ENCODE results near the gene TCF4. TPM values are rescaled to one million over a fixed set of nuclear protein-coding genes. Genes with fewer than 3 reads are reported as not detected.

The TCF4 gene
- total RNA-seq, 1 donor from 2014 or later = 115 TPM

GRCh38 chr18:55511277-55511676 is 76.7 kb downstream of the TCF4 start:
- H3K36me3 Mint-ChIP-seq (ENCODE audit: low read depth, unreplicated experiment) = no peaks in the 10 kb centered on the region
- Histone ChIP-seq H3K4me1 (ENCODE audit: insufficient read depth, low read length) (peaks cover 39% of the 10 kb centered on the region), H3K27ac (ENCODE audit: low read depth, low read length) (peak overlapping the region; percentile 91), H3K36me3 (ENCODE audit: insufficient read depth, low read length) (no peaks in the 10 kb centered on the region), H3K4me3 (ENCODE audit: insufficient read depth, low read depth, low read length) (peak overlapping the region; percentile 21), H3K79me2 (ENCODE audit: insufficient read depth, low read length) (peaks cover 64% of the 10 kb centered on the region), H3K9me3 (ENCODE audit: insufficient read depth, low read depth, low read length) (no peaks in the 10 kb centered on the region), H3K4me2 (ENCODE audit: low read length) (peak overlapping the region; percentile 79), H3K9ac (ENCODE audit: low read length) (peak overlapping the region; percentile 73), H3K27me3 (ENCODE audit: insufficient read depth, low read length) (no peaks in the 10 kb centered on the region), H4K20me1 (ENCODE audit: insufficient read depth, low read length) (no peaks in the 10 kb centered on the region), H2AFZ (ENCODE audit: low read depth, low read length) (no peak overlapping the region)
- H3K4me1 Mint-ChIP-seq (ENCODE audit: low read depth, unreplicated experiment) = peaks cover 43% of the 10 kb centered on the region
- H3K4me3 Mint-ChIP-seq (ENCODE audit: unreplicated experiment) = no peak overlapping the region
- H3K27ac Mint-ChIP-seq (ENCODE audit: unreplicated experiment) = no peak overlapping the region
- no peak for FAIRE-seq
- no peaks in the 10 kb centered on the region for H3K9me3 Mint-ChIP-seq (ENCODE audit: unreplicated experiment)
- H3K27me3 Mint-ChIP-seq (ENCODE audit: low read depth, unreplicated experiment) = no peaks in the 10 kb centered on the region
- no peak for DNase-seq (ENCODE audit: low read depth)
- TF ChIP-seq CTCF (IDR thresholded peaks at IDR 0.05; ENCODE audit: insufficient read depth, low read depth, low read length) (no peak), EZH2 (IDR thresholded peaks at IDR 0.05; ENCODE audit: insufficient read depth, low read length) (no peak)

GRCh38 chr18:55510809-55511208 is 77.2 kb downstream of the TCF4 start:
- peak overlapping the region; percentile 7 for H3K4me3 Mint-ChIP-seq (ENCODE audit: unreplicated experiment)
- Histone ChIP-seq H4K20me1 (ENCODE audit: insufficient read depth, low read length) (no peaks in the 10 kb centered on the region), H3K9ac (ENCODE audit: low read length) (peak overlapping the region; percentile 73), H3K27me3 (ENCODE audit: insufficient read depth, low read length) (no peaks in the 10 kb centered on the region), H3K9me3 (ENCODE audit: insufficient read depth, low read depth, low read length) (no peaks in the 10 kb centered on the region), H3K4me1 (ENCODE audit: insufficient read depth, low read length) (peaks cover 39% of the 10 kb centered on the region), H3K79me2 (ENCODE audit: insufficient read depth, low read length) (peaks cover 68% of the 10 kb centered on the region), H3K4me2 (ENCODE audit: low read length) (peak overlapping the region; percentile 79), H3K36me3 (ENCODE audit: insufficient read depth, low read length) (no peaks in the 10 kb centered on the region), H3K27ac (ENCODE audit: low read depth, low read length) (peak overlapping the region; percentile 91), H3K4me3 (ENCODE audit: insufficient read depth, low read depth, low read length) (peak overlapping the region; percentile 21), H2AFZ (ENCODE audit: low read depth, low read length) (no peak overlapping the region)
- H3K27ac Mint-ChIP-seq (ENCODE audit: unreplicated experiment) = peak overlapping the region; percentile 77
- TF ChIP-seq CTCF (IDR thresholded peaks at IDR 0.05; ENCODE audit: insufficient read depth, low read depth, low read length) = no peak
- TF ChIP-seq EZH2 (IDR thresholded peaks at IDR 0.05; ENCODE audit: insufficient read depth, low read length) = no peak
- no peaks in the 10 kb centered on the region for H3K36me3 Mint-ChIP-seq (ENCODE audit: low read depth, unreplicated experiment)
- H3K9me3 Mint-ChIP-seq (ENCODE audit: unreplicated experiment) = no peaks in the 10 kb centered on the region
- no peaks in the 10 kb centered on the region for H3K27me3 Mint-ChIP-seq (ENCODE audit: low read depth, unreplicated experiment)
- FAIRE-seq = peak; percentile 49
- DNase-seq (ENCODE audit: low read depth) = peak; percentile 83
- H3K4me1 Mint-ChIP-seq (ENCODE audit: low read depth, unreplicated experiment) = peaks cover 43% of the 10 kb centered on the region

GRCh38 chr18:55509631-55510324 is 78.2 kb downstream of the TCF4 start:
- FAIRE-seq = peak; percentile 91
- peak overlapping the region; percentile 79 for H3K4me2 ChIP-seq (ENCODE audit: low read length)
- peak overlapping the region; percentile 56 for H3K4me3 Mint-ChIP-seq (ENCODE audit: unreplicated experiment)

More at GRCh38 chr18:55509631-55510324, 78.2 kb downstream of the TCF4 start:
- Histone ChIP-seq H3K4me1 (ENCODE audit: insufficient read depth, low read length) (peaks cover 39% of the 10 kb centered on the region), H3K79me2 (ENCODE audit: insufficient read depth, low read length) (peaks cover 66% of the 10 kb centered on the region), H3K4me3 (ENCODE audit: insufficient read depth, low read depth, low read length) (peak overlapping the region; percentile 50), H2AFZ (ENCODE audit: low read depth, low read length) (no peak overlapping the region), H3K27me3 (ENCODE audit: insufficient read depth, low read length) (no peaks in the 10 kb centered on the region), H3K36me3 (ENCODE audit: insufficient read depth, low read length) (no peaks in the 10 kb centered on the region), H3K9me3 (ENCODE audit: insufficient read depth, low read depth, low read length) (no peaks in the 10 kb centered on the region), H3K9ac (ENCODE audit: low read length) (peak overlapping the region; percentile 73), H4K20me1 (ENCODE audit: insufficient read depth, low read length) (no peaks in the 10 kb centered on the region), H3K27ac (ENCODE audit: low read depth, low read length) (peak overlapping the region; percentile 91)
- peak; percentile 98 for DNase-seq (ENCODE audit: low read depth)
- Mint-ChIP-seq H3K27ac (ENCODE audit: unreplicated experiment) (peak overlapping the region; percentile 77), H3K4me1 (ENCODE audit: low read depth, unreplicated experiment) (peaks cover 43% of the 10 kb centered on the region), H3K36me3 (ENCODE audit: low read depth, unreplicated experiment) (no peaks in the 10 kb centered on the region), H3K27me3 (ENCODE audit: low read depth, unreplicated experiment) (no peaks in the 10 kb centered on the region), H3K9me3 (ENCODE audit: unreplicated experiment) (no peaks in the 10 kb centered on the region)
- TF ChIP-seq CTCF (IDR thresholded peaks at IDR 0.05; ENCODE audit: insufficient read depth, low read depth, low read length) (no peak), EZH2 (IDR thresholded peaks at IDR 0.05; ENCODE audit: insufficient read depth, low read length) (no peak)
